Hematopoietic multipotent progenitor cell treated with erythropoietin and hydrocortisone succinate and interleukin-3 and kit ligand, for 6 days (in vitro differentiated cells): ENCODE measurements around the gene TINAG.
A peak's percentile ranks its signal among the peaks of the same experiment; 100 is the strongest.

Source experiments
- DNase-seq: peaks from one replicate; pipeline ENCODE4 v3.0.0-alpha.2; 2015

TINAG gene, protein sequence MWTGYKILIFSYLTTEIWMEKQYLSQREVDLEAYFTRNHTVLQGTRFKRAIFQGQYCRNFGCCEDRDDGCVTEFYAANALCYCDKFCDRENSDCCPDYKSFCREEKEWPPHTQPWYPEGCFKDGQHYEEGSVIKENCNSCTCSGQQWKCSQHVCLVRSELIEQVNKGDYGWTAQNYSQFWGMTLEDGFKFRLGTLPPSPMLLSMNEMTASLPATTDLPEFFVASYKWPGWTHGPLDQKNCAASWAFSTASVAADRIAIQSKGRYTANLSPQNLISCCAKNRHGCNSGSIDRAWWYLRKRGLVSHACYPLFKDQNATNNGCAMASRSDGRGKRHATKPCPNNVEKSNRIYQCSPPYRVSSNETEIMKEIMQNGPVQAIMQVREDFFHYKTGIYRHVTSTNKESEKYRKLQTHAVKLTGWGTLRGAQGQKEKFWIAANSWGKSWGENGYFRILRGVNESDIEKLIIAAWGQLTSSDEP

DNA sequence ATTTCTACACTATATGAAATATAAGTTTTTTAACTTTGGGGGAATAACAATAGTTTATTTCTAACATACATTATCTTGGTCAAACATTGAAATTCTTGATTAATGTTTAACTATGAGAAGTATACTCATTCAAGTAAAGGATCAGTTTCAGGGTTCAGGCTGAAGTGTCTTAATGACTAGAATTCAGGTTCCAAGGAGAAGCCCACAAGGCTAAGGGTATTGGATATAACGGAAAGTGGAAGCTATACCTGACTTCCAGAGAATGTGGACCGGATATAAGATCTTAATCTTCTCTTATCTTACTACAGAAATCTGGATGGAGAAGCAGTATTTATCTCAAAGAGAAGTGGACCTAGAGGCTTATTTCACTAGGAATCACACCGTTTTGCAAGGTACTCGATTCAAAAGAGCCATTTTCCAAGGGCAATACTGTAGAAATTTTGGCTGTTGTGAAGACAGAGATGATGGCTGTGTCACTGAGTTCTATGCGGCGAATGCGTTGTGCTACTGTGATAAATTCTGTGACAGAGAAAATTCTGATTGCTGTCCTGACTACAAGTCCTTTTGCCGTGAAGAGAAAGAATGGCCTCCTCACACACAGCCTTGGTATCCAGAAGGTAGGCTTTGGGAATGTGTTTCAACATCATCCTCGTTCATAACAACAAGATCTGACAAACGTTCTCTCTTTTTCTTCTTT lies at the start of gene TINAG:
TSS of gene TINAG (plus strand) at position 153 of the 697 bp plus-strand sequence. CDS start at position 263, 110 bp downstream.
- DNase-seq = no peak

DNA sequence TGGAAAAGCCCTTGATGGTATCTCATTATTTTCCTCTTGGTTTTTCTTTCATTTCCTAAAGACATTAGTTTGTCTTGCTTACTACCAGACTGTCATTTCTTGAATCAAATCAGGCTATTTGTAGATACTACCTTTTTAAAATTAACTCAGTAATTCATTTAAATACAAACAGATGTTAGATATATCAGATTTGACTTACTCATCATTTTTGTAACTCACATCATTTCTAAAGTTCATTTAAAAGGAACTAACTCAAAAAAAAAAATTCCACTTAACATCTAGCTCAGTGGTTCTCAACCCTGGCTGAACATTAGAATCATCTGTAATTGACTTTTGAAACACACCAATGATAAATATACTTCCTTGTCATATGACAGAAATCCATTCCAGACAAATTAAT lies 48.2 kb upstream of the TINAG start:
- DNase-seq = no peak

DNA sequence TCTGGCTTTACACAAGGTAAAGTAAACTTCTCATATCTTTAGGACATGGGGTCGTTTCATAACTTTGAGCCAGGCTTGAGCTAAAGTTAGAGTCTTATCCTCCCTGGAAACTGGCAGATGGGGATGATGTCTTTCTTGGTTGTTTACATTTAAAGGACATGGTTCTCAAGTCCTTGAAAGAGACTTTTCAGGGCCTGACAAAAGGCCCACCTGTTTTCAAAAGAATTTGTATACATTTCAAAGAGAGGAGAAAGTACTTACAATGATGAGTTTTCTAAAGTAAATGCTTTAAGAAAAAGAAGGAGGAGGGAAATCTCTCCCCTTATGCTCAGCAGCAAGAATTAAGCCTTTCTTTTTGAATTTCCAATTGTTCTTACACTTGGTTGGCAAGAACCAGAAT lies 45.7 kb upstream of the TINAG start:
- no peak for DNase-seq

DNA sequence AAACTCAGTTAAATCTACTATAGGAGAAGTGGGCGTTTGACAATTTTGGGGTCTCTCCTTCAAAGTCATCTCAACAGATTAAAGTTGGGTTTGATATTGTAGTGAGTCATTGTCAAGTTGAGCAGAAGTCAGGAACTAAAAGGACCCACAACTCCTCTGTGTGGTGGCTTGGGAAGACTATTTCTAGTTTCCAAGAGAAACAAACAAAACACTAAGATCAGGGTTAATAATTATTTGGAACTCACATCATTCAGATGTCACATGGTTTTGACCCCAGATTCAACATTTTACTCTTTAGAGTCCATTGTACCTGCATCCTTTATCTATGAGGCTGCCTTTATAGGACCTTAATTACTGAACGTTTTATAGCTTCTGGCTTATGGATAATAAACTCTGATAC lies 45.3 kb upstream of the TINAG start:
- no peak for DNase-seq

- no peak for DNase-seq
Measured at GRCh38 chr6:54264581-54265272, 43.5 kb upstream of the TINAG start.

DNA sequence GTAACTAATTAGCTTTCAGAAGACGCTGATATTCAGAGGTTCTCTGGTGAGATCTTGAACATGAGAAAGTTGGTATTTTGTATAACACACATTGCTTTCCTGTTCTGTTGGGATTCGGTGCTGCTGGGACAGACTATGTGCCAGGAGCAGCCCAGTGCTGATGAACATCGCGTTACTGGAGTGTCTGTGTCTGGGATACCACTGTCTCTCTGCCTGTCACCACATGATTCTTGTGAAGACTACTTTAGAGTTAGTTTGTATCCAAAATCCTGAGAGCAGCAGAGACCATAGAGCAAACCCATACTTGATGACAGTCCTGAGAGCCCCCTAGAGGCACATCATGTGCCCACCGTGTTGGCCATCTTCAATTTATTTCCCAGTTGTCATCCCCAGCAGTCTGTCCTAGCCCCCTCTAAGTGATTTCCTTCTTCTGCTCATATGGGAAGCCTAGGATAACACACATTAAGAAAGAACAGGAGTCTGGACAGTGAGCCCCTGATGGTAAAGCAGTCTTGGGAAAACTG lies 41.8 kb upstream of the TINAG start:
- DNase-seq = no peak

GRCh38 chr6:54267798-54268197 lies 40.4 kb upstream of the TINAG start:
- DNase-seq = peak; percentile 62

DNA sequence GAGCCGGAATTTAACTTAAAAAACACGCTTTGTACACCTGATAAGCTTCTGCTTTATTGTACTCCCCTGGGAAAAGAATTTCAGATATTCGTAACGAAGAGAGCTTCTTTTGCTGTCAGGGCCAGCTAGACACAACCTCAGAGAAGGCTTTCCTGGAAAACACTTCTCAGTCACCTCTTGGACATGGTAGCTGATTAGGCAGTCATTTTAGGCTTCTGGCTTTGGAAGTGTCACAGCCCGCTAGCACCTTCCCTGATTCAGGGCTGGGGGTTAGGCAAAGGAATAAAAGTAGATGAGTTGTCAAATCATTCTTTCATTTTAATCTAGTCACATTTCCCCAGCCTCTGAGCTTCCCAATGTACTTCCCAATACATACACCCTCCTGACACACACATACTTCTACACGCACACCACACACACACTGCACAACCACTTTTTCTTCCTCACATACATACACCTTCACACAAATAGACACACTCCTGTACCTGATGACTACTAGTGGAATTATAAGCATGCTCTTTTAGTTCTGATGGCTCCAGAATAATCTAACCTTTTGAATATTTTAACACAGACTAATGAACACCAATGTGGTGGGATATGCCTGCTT lies 34.9 kb upstream of the TINAG start:
- no peak for DNase-seq

- DNase-seq = no peak
Measured at GRCh38 chr6:54274383-54274782, 33.9 kb upstream of the TINAG start.

DNA sequence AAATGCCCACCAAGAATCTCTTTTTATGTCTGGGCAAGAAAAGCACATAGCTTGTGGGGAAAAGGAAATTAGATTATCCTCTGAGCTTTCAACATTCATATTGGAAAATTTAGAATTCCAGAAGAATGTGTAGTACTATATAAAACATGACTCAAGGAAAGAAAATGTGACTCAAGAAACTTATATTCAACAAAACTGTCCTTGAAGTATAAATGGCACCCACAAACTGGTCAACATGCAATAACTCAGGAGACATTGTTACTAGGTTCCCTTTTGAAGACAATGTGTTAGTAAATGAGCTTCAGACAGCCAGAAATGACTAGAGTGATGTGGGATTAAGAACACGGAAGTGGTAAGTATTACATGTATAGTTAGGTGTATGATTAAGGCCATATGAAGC lies 26.1 kb upstream of the TINAG start:
- no peak for DNase-seq

GRCh38 chr6:54284161-54284860 lies 23.9 kb upstream of the TINAG start:
- no peak for DNase-seq

GRCh38 chr6:54285595-54285994 lies 22.6 kb upstream of the TINAG start:
- no peak for DNase-seq

DNA sequence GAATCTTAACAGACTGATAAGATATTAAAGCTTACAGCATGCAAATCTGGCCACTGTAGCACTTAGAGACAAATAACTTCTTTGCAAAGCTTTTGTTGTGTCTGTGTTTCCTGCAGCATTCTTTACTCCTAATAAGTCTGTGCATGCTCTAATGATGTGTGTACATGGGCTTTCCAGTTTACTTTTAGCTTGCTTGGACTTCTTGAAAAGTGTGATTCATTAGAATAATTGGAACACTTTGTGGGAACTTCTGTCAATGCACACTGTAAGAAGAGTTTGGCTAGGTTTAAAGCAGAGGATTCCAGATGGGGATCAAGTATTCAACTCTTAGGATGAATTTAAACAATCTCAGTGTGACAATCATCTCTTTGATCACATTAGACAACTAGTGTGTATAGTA lies 22.1 kb upstream of the TINAG start:
- DNase-seq = no peak

GRCh38 chr6:54288474-54288873 lies 19.8 kb upstream of the TINAG start:
- no peak for DNase-seq

- DNase-seq = no peak
Measured at GRCh38 chr6:54289426-54289825, 18.8 kb upstream of the TINAG start.

GRCh38 chr6:54291146-54291545 lies 17.1 kb upstream of the TINAG start:
- DNase-seq = no peak

DNA sequence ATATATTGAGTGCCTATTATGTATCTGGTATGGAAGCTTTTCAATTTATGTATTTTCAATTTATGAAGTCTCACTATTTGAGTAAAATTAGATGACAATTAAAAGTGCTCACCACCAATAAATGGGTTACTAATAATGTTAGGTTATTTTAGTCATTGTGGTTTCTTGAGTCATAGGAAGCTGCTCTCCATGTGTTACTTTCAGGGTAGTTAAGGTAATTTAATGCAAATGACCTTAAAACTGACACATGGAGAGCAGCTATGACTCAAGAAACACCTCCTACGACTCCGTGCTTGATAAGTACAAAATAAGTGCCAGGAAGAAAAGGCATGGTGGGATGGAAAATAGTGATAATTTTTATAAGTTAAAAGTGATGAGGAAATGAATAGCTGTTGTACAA lies 16.5 kb upstream of the TINAG start:
- DNase-seq = no peak

- DNase-seq = no peak
Measured at GRCh38 chr6:54294965-54295532, 13.2 kb upstream of the TINAG start.

GRCh38 chr6:54299542-54300269 lies 8.5 kb upstream of the TINAG start:
- no peak for DNase-seq

GRCh38 chr6:54301770-54302169 lies 6.5 kb upstream of the TINAG start:
- DNase-seq = no peak

- DNase-seq = no peak
Measured at GRCh38 chr6:54307439-54307910, 766 bp upstream of the TINAG start.
